Erythroblast (primary cell): ENCODE results near the gene CDKN2C.

ENCODE experiments used
- GATA1 ChIP-seq: IDR thresholded peaks from 2 replicates; pipeline ENCODE4 v1.6.1; 2011; ENCODE audit warnings: low read depth, mild to moderate bottlenecking, control low read depth, low read length, moderate library complexity
- POLR2A ChIP-seq: IDR thresholded peaks from 2 replicates; pipeline ENCODE4 v1.6.1; 2011; ENCODE audit warnings: mild to moderate bottlenecking, low read length

GRCh38 chr1:50930965-50931737 is 38.9 kb upstream of the CDKN2C start:
- no peak for TF ChIP-seq POLR2A
- TF ChIP-seq GATA1: no peak
